Glomerular endothelial cell (primary cell): ENCODE measurements around the gene NCKAP5. TPM values are rescaled to one million over a fixed set of nuclear protein-coding genes. Genes with fewer than 3 reads are reported as not detected.
"Not testable (repeated sequence)": the region's sequence is repeated elsewhere in the genome, so short reads cannot be mapped to it uniquely, and the experiment has no call there.

Experiments used
- DNase-seq: peaks from one replicate; pipeline ENCODE4 v3.0.0-alpha.2; 2011; ENCODE audit warnings: low read depth, low spot score; ENCODE audit errors: extremely low read depth
- total RNA-seq: library from RNA; depleted of rRNA; stranded (reverse); fragments of >200 nt; gene quantifications from 2 replicates; pipeline ENCODE4 v1.2.3, GENCODE V29; 2015

Gene NCKAP5
- total RNA-seq, 1 donor from 2014 or later = 6.8 TPM

GRCh38 chr2:133525090-133525489, 43.2 kb downstream of the NCKAP5 start:
- DNase-seq = no peak

GRCh38 chr2:133523406-133523805, 44.9 kb downstream of the NCKAP5 start:
- DNase-seq = no peak

DNA sequence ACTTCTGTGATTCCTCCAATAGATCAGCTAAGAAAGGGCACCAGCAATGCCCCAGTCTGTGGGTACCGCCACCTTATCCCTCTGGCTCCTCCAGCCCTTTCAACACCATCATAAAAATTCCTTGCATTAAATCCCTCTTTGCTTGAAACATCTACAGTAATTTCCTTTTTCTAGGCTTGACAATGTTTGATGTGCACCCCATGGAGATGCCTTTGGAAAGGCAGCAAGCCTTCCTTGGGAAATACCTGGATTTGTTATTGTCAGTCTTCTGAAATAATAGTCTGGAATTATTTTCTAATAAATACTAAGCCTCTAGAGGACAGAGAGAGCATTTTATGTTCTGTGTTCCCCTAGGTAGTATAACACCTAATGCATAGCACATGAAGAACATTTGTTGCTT, 46.1 kb downstream of the NCKAP5 start:
- no peak for DNase-seq

DNA sequence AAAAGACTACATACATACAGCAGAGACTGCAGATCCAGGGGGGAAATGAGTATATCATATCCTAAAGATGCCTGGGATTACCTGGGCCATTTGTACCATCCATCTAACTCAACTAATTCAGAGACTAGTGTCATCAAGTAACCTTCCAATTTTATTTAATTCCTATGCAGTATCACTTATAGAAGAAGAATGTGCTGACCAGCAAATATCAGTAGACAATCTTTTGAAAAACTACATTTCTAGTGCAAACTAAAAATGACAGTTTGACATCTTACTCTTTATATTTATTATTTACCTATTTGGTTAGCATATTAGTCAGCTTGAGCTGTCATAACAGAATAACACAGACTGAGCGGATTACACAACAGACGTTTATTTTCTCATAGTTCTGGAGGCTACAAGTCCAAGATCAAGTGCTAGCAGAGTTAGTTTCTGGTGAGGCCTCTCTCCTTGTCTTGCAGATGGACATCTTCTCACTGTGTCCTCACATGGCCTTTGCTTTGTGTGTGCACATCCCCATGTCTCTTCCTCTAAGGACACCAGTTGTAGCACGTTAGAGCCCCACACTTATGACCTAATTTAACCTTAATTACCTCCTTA, 47.0 kb downstream of the NCKAP5 start:
- no peak for DNase-seq

DNA sequence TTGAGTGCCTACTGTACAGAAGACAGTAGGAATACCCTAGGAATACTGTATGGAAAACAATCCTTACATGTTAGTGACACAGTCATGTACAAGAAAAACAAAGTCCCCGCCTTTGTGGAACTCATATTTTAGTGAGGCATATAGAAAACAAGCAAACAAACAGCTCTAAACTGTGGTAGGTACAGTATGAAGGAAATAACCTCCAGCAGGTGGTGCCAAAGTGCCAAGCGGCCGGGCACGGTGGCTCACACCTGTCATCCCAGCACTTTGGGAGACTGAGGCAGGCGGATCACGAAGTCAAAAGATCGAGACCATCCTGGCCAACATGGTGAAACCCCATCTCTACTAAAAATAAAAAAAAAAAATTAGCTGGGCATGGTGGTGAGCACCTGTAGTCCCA, 48.6 kb downstream of the NCKAP5 start:
- not testable (repeated sequence) for DNase-seq

DNA sequence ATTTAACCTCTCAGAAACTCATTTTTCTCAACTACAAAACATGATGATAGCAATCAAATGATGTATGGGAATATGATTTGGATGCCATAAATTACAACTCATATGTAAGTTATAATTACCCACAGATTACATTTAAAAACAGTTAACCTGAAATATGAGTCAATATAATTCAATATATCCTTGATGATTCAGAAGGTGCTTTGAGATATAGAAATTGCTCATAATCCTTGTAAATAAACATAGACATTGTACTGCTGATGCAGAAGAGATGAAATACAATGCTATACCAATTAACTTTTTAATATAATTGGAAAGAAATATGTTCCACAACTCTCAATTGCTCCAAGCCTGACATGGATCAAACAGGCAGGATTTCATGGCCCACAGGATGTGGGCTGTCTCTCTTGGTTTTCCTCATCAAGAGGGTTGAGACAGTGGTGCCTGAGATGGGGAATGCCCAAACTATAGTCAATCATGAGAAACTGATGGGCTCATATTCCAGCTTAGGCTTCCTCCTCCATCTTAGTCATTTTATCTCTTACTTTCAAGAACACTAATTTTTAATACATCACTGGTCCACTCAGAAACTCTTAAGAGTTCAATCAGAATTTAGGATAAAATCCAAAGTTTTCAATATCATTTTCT, 49.4 kb downstream of the NCKAP5 start:
- no peak for DNase-seq

DNA sequence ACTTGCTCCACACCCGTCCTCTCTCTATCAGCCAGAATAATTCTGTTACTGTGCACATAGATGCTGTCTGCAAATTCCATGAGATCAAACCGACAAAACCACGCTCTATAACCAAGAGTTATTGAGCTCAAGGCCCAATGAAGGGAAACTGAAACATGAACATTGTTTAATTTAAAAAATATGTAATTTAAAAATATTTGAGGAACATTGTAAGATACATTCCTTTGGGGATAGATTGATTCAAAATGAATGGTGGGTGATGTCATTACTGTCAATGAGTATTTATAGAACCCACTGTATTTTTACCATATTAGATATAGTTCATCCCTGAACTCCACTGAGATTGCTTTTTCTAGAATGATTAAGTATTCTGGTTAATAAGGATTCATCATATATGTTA, 50.4 kb downstream of the NCKAP5 start:
- DNase-seq = no peak

DNA sequence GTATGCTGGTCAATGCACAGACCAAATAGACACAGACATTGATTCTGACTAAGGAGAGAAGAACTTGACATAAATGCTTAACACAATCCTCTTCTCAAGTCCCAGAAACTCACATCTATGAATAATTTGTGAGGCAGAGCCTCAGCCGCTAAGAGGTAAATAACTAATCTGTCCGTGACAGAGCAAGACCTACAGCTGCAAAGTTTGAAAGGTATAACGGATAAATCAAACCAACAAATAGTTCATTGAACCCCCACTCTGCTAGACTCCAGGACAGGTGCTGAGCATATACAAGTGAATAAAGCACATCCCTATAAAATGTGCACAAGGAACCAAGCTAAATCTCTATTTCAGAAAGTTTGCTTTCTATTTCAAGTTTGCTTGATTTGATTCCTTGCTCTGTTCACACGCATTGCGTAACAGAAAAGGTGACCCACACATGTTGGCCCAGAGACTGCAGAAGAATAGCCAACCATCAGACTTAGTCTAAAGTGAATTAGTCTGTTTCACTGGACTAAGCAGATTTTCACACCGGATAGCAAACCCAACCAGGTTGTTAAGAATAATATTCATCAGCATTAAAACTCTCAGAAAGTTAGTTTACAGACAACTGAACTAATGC, 51.7 kb downstream of the NCKAP5 start:
- no peak for DNase-seq

DNA sequence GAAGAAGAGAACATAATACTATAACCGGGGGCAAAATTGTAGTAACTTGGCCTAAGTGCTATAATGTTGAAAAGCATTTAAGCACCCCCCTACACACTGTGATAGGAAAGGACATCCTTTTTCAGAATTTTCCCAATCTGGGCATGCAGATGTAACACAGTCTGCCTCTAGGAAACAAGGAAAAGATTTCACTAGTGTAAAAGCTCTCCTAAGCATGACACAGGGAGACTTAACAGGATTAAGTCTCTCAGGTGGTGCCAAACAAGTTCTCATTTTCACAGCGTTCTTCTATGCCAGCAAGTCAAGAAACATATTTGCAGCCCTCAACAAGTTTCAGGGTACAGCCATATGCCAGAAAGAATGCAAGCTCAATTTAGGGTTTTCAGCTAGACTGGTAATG, 53.0 kb downstream of the NCKAP5 start:
- no peak for DNase-seq

- DNase-seq = no peak
Observed at GRCh38 chr2:133513893-133514292, 54.4 kb downstream of the NCKAP5 start.

DNA sequence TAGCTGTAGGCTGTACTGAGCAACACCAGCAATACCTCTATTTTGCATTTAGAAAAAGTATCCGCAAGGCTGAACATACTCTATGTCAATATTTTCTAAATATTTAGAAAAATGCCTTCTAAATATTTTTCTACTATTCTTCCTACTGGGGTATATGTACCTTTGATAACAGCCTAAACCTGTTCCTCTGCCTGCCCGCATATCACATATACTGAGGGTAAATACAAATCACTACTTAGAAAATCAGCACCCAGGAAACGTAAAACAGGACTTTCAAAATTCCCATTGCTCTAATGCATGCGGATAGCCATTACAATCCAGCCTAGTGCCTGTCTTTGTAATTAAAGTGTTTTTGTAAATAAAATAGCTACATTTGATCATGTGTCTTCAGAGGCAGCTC, 56.1 kb downstream of the NCKAP5 start:
- no peak for DNase-seq

GRCh38 chr2:133511679-133512078, 56.6 kb downstream of the NCKAP5 start:
- DNase-seq = no peak

- no peak for DNase-seq
Observed at GRCh38 chr2:133509777-133510176, 58.5 kb downstream of the NCKAP5 start.

DNA sequence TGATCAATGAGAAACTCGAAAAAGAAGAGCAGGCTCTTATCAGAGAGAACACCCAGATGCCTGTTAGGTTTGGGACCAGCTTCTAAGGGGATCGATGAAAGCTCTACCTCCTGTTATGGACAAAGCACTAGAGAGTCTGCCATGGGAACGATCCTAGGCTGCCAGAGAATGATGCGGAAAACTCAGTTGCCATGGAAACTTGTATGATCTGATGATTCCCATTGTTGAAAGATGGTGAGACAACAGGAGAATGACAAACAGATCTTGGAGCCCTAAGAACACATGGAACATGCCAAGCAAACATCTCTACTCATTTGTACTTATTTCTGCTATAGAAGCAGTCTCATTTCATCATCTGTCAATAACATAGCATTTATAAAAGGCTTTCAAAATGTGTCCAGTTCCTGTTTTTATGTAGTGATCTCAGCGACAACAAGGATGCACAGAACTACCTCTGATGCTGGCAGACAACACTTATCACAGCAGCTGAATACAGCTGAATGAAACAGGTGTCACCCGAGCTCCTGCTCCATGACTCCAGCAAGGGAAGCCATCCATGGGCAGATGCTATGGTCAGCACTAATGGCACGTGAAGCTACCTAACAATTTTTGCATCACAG, 59.6 kb downstream of the NCKAP5 start:
- no peak for DNase-seq

GRCh38 chr2:133506996-133507395, 61.3 kb downstream of the NCKAP5 start:
- no peak for DNase-seq

DNA sequence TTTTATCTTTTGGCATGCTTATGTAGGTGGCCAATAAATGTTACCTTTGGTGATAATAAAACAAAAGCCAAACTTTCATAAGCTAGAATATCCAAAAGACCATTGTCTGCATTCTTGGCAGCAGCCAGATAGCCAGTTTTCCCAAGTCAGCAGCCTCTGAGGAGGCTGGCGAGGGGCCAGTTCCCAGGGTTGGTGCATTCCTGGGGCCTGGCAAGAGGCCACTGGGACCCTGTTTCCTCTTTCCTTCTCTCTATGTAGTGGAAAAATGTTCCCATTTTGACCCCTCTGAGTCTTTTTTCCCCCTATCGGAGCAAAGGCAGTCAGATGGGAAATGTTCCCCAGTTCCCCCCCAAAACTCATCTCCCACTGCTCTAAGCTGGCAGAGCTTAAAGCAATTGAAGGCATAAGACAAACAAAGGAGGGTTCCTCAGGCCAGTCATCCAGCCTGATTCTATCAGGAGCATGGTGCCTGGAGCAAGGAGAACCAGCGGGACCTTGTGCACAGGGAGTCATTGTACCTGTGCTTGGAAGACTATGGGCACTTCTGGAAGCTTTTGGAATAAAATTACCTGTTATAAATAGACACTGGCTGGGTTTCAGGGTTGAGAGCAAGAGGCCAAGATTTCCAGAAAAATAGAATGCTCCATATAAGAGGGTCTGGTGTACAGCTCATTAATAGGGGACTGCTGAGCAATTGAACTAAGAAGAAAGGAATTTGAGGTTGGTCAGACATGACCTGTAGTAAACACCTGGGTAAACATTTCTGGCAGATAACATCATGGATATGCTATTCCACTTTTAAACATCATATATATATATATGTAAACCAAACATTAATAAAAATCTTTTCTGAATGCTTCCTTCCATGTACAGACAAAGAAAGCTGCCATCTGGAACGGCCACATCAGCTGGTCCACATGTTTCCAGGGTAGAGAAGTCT, 63.4 kb downstream of the NCKAP5 start:
- no peak for DNase-seq

GRCh38 chr2:133503927-133504326, 64.3 kb downstream of the NCKAP5 start:
- DNase-seq = no peak

- no peak for DNase-seq
Observed at GRCh38 chr2:133503323-133503722, 64.9 kb downstream of the NCKAP5 start.

- no peak for DNase-seq
Observed at GRCh38 chr2:133502678-133503077, 65.6 kb downstream of the NCKAP5 start.

DNA sequence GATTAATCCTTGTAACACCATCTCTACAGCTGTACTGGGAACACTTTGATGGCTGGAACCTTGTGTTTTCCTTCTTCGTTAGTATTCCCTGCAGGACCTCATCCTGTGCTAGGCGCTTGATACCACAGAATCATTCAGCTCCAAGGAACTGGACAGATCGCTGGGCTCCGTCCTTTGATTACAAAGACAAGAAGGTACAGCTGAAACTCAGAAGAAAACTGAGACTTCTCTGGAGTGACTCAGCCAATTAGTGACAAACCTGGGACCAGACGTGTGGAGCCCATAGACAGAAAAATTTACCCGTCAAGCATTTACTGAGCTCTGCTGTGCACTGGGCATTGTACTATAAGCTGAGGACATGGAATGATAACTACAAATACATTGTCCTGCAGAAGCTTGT, 67.3 kb downstream of the NCKAP5 start:
- DNase-seq = no peak
